GM21528 (cell line): ENCODE measurements around the gene RCL1.

Experiments used
- ATAC-seq: cut with Tn5 transposase; IDR thresholded peaks from one replicate; pipeline ENCODE4 v1.9.1; 2021; ENCODE audit warnings: mild to moderate bottlenecking, moderate library complexity; ENCODE audit not compliant: unreplicated experiment, low FRiP score

The RCL1 gene

GRCh38 chr9:4837261-4838188 lies 44.8 kb downstream of the RCL1 start:
- no peak for ATAC-seq

- no peak for ATAC-seq
Observed at GRCh38 chr9:4838189-4838546, 45.4 kb downstream of the RCL1 start.

GRCh38 chr9:4839470-4839912 lies 46.7 kb downstream of the RCL1 start:
- no peak for ATAC-seq

- ATAC-seq = no peak
Observed at GRCh38 chr9:4840018-4840417, 47.3 kb downstream of the RCL1 start.

GRCh38 chr9:4842213-4842612 lies 49.5 kb downstream of the RCL1 start:
- no peak for ATAC-seq

GRCh38 chr9:4842734-4843133 lies 50.0 kb downstream of the RCL1 start:
- ATAC-seq = no peak

GRCh38 chr9:4844056-4844838 lies 51.5 kb downstream of the RCL1 start:
- ATAC-seq = no peak

- ATAC-seq = no peak
Observed at GRCh38 chr9:4849369-4849768, 56.6 kb downstream of the RCL1 start.

GRCh38 chr9:4850603-4851310 lies 58.0 kb downstream of the RCL1 start:
- no peak for ATAC-seq

- ATAC-seq = no peak
Observed at GRCh38 chr9:4852419-4852818, 59.7 kb downstream of the RCL1 start.

GRCh38 chr9:4854265-4854590 lies 61.5 kb downstream of the RCL1 start:
- ATAC-seq = no peak

GRCh38 chr9:4855841-4856240 lies 63.1 kb downstream of the RCL1 start:
- ATAC-seq = no peak

- ATAC-seq = no peak
Observed at GRCh38 chr9:4857163-4857810, 64.5 kb downstream of the RCL1 start.

GRCh38 chr9:4859035-4859434 lies 66.3 kb downstream of the RCL1 start:
- ATAC-seq = no peak

- ATAC-seq = no peak
Observed at GRCh38 chr9:4860383-4860782, 67.6 kb downstream of the RCL1 start.

GRCh38 chr9:4861145-4861544 lies 68.4 kb downstream of the RCL1 start:
- ATAC-seq = no peak

GRCh38 chr9:4861736-4862451 lies 69.2 kb downstream of the RCL1 start:
- no peak for ATAC-seq

GRCh38 chr9:4862506-4863250 lies 69.9 kb downstream of the RCL1 start:
- ATAC-seq = no peak

GRCh38 chr9:4864234-4864661 lies 71.5 kb downstream of the RCL1 start:
- ATAC-seq = no peak
